Myocyte (in vitro differentiated cells): ENCODE measurements around the gene C19orf33. TPM values are rescaled to one million over a fixed set of nuclear protein-coding genes. Genes with fewer than 3 reads are reported as not detected.

ENCODE experiments used
- DNase-seq: peaks from one replicate; pipeline ENCODE4 v3.0.0-alpha.2; 2012; ENCODE audit warnings: low read depth
- total RNA-seq: library from RNA; depleted of rRNA; stranded (reverse); fragments of >200 nt; gene quantifications from 2 replicates; pipeline ENCODE4 v1.2.3, GENCODE V29; 2014

The C19orf33 gene
- total RNA-seq, 1 donor from 2014 or later: not detected

- DNase-seq: no peak
These were observed 4.1 kb downstream of the C19orf33 start for GRCh38 chr19:38308006-38308766.

- DNase-seq: no peak
These were observed 5.0 kb downstream of the C19orf33 start for GRCh38 chr19:38308926-38309614.

DNA sequence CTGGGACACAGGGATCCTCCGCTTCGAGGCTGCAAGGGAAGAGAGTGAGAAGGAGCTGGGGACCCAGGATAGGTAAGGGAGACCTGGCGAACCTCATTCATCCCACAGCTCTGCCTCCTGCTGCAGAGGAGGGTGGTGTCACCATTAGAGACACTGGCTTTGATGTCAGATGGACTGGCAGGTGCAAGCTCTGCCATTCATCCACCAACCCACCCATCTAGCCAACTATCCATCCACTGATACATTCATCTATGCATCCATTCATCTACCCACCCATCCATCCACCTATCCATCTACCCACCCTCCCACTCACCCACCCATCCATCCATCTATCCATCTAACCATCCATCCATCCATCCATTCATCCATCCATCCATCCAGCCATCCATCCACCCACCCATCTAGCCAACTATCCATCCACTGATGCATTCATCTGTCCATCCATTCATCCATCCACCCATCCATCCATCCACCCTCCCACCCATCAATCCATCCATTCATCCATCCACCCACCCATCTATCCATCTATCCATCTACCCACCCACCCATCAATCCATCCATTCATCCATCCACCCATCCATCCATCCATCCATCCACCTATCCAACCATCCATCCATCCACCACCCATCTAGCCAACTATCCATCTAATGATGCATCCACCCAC lies 5.7 kb downstream of the C19orf33 start:
- DNase-seq: no peak

DNA sequence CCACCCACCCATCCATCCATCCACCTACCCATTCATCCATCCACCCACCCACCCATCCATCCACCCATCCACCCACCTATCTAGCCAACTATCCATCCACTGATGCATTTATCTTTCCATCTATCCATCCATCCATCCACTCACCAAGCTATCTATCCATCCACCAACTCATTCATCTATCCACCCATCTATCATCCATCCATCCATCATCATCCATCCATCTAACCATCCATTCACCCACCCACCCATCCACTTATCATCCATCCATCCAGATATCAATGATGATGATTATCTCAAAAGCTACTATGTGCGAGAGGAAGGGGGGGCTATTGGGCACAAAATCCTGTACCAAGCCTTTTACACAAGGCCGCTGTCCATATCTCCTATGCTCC lies 6.2 kb downstream of the C19orf33 start:
- no peak for DNase-seq

- no peak for DNase-seq
These were observed 6.9 kb downstream of the C19orf33 start for GRCh38 chr19:38310986-38311385.

DNA sequence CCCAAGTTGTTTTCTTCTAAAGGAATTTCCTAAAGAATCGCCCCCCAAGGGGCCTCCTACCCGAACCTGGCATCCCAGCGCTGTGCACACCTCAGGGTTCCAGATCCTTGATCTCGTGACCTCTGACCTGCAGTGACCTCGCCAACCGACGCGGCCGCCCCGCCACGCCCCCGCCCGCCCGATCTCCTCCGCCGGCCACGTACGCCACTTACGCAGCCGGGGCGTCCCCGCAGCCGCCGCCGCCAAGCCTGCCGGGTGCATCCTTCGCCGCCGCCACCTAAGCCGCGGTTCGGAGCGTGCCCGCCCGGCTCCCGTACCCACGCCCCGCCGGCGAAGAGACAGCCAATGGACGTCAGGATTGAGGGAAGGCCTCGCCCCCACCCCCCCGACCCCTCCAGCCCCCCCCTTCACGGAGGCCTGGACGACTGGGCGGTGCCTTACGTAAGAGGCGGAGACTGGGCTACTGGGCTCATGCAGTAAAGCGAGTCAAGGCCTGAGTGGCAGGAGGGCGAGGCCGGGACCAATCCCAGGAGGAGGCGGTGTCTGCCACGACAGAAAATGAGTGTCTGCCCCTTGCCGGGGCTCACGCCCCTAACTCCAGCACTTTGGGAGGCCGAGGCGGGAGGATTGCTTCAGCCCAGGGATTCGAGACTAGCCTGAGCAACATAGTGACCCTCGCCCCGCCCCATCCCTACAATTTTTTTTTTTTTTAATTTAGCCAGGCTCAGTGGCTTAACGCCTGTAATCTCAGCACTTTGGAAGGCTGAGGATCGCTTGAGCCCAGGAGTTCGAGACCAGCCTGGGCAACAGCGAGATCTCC lies 11.8 kb downstream of the C19orf33 start, which contains the start of gene YIF1B:
YIF1B (minus strand) TSS at position 291 of the 820 bp plus-strand sequence; CDS start at position 261, 30 bp downstream.
- DNase-seq: peak; percentile 97

- DNase-seq: no peak
These were observed 12.5 kb downstream of the C19orf33 start for GRCh38 chr19:38316477-38317067.

DNA sequence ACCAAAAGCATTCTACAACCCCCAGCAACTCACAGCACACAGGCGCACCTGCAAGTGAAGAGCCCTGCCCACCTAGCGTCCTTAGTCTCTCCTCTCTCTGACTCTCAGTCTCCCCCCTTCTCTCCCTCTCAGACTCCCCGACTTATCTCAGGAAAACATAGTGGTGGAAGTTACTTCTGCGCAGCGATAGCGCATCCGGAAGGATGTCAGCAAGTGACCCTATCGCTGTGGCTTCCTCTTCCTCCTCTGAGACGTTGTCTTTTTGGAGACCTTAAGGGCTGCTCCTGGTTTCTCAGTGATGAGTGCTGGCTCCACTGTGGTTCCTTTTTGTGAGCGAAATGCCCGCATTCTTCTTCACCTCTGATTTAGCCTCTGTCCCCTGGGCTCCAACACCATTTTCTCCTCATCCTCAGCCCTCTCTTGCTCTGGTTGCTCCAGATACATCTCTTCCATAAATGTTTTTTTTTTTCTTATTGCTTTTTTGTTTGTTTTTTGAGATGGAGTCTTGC lies 13.1 kb downstream of the C19orf33 start:
- DNase-seq: no peak

- DNase-seq: no peak
These were observed 14.6 kb downstream of the C19orf33 start for GRCh38 chr19:38318660-38319059.

DNA sequence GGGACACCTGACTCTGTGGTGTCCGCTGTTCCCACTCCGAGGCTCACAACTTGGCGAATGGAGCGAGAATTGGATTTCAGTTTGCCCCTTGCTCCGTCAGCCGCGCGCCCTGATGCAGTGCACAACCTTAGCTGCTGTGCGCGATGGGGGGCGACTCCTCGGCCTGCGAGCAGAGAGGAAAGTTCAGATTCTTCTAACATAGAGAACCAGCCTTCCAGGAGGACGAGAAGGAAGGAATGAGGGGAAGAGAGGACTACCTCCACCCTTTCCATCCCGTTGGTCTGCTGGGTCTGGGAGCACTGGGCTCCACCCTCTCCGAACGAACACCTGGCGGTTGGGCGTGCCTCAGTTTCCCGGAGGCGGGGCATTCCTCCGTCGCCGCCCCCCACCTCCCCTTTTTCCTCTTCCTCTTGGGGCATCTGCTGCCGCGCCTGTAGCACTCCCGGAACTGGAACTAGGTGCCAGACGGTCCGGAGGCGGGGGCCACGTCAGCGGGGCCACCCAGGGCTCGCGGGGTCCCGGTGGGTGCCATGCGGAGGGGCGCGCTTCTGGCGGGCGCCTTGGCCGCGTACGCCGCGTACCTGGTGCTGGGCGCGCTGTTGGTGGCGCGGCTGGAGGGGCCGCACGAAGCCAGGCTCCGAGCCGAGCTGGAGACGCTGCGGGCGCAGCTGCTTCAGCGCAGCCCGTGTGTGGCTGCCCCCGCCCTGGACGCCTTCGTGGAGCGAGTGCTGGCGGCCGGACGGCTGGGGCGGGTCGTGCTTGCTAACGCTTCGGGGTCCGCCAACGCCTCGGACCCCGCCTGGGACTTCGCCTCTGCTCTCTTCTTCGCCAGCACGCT lies 15.6 kb downstream of the C19orf33 start, which contains the start of gene KCNK6:
KCNK6 (plus strand) TSS at position 425 of the 838 bp plus-strand sequence; CDS start at position 531, 106 bp downstream.
- peak; percentile 42 for DNase-seq

DNA sequence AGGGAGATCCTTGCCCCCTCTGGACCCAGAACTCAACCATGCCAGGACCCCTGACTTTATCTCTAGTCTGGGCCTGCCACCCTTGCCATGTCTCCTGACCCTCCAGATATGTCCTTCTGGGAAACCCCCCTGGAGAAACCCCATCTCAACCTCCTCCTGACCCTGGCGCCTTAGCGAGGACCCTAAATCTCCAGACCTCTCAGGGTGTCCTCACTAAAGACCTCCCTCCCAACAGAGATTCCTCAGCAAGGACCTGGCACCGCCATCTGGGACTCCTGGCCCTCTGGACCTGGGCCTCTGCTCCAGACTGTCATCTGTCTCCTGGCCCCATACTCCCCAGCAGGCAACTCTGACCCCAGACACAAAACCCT lies 16.9 kb downstream of the C19orf33 start:
- DNase-seq: no peak

DNA sequence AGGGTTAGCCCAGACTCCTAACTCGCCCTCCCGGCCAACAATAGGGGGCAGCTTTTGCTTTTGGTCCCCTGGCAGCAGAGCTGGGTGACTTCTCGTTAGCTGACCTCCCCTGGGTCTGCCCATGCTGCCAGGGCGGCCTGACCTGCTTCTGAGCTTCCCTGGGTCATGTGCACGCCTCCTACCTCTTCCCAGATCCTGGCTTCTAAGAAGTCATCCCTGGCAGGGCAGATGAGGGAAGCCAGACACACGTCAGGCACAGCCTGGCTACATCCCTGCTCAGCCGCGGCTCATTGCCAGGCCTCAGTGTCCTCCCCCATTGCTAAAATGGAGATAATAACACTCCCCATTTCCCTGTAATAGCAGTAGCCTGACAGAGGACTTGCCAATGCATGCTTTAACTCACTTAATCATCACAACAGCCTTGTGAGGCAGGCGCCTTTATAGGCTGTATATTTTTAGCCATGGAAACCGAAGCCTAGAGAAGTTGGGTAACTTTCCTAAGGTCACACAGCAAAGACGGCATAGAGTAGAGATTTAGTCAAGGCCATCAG lies 17.7 kb downstream of the C19orf33 start:
- DNase-seq: peak; percentile 8

DNA sequence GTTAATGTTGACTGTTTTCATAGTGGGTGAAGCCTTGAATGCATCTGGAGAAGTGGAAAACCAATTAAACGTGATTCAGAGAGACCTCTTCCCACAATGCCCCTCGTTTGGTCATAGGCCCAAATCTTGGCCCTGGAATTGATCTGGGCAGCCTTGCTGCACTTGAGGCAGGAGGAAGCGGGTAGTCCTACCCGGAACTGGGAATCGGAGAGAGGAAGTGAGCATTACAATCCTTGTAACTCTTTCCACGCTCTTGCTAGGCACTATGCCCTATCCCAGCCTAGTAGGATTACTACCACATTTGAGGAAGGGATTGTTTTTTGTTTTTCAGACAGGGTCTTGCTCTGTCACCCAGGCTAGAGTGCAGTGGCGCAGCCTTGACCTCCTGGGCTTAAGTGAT lies 19.2 kb downstream of the C19orf33 start:
- DNase-seq: no peak

DNA sequence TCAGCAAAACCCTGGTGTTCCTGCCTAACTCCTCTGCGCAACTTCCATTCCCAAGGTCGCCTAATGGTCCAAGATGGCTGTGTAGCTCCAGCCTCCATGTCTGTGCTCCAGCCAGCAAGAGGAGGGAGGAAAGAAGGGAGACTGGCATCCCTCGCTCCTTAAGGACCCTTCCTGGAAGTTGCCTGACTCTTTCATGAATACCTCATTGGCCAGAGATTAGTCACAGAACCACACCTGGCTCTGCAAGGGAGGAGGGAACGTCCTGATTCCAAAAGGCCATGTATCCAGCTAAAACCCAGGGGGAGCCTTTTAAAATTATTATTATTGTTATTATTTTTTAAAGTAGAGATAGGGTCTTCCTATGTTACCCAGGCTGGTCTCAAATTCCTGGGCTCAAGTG lies 20.4 kb downstream of the C19orf33 start:
- no peak for DNase-seq

- no peak for DNase-seq
These were observed 22.5 kb downstream of the C19orf33 start for GRCh38 chr19:38326591-38326990.

GRCh38 chr19:38329651-38330050 lies 25.6 kb downstream of the C19orf33 start:
- no peak for DNase-seq

DNA sequence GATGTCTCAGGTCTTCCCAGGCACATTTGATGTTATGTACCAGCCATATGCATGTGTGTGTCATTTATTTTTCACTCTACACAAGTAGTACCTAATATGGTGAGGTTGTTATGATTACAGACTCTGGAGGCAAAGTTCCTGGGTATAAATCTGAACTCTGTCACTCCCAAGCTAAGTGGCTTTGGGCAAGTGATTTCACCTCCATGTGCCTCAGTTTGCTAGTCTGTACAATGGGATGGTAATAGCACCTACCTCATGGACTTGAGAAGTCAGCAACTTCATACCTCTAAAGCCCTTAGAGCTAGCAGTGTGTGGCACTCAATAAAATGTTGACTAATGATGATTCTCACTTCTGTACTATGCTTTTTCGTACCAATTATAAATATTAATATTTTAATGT lies 27.7 kb downstream of the C19orf33 start:
- no peak for DNase-seq

DNA sequence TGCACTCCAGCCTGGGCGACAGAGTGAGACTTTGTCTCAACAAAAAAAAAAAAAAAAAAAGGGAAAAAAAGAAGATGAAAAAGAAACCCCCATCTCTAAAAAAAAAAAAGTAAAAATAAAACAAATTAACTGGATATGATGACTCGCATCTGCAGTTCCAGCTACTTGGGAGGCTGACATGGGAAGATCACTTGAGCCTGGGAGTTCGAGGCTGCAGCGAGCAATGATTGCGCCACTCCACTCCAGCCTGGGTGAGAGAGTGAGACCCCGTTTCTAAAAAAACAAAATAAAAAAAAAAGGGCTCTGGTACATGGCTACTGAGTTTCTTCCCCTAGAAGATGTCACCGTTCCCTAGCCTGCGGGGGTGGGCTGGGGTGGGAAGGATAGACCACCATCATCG lies 29.2 kb downstream of the C19orf33 start:
- DNase-seq: no peak

- peak; percentile 96 for DNase-seq
These were observed 32.0 kb downstream of the C19orf33 start for GRCh38 chr19:38335949-38336637.
